MM.1S (cell line): Measurements from ENCODE around the gene DNALI1.

ENCODE experiments used
- DNase-seq: peaks from one replicate; pipeline ENCODE4 v3.0.0-alpha.2; 2015
- H2AFZ ChIP-seq: fragments of 300-600 bp; sonication (generic); 2 replicates; pipeline ENCODE4 v1.6.0; 2016; ENCODE audit warnings: antibody characterized with exemption, low read length
- H3F3A ChIP-seq: fragments of 300-600 bp; sonication (generic); 2 replicates; pipeline ENCODE4 v1.6.1; 2016; ENCODE audit warnings: mild to moderate bottlenecking, antibody characterized with exemption, low read length, moderate library complexity, mixed read lengths; ENCODE audit not compliant: insufficient read depth
- H3K27ac ChIP-seq: fragments of 300-600 bp; sonication (generic); 2 replicates; pipeline ENCODE4 v1.5.1; 2016; ENCODE audit warnings: mild to moderate bottlenecking, low read length
- H3K27me3 ChIP-seq: fragments of 300-600 bp; sonication (generic); replicated peaks from 2 replicates; pipeline ENCODE4 v1.6.0; 2016; ENCODE audit warnings: low read length; ENCODE audit not compliant: insufficient read depth
- H3K36me3 ChIP-seq: fragments of 300-600 bp; sonication (generic); replicated peaks from 2 replicates; pipeline ENCODE4 v1.6.1; 2016; ENCODE audit warnings: mild to moderate bottlenecking, low read length, mixed read lengths; ENCODE audit not compliant: insufficient read depth
- H3K4me1 ChIP-seq: fragments of 300-600 bp; sonication (generic); 2 replicates; pipeline ENCODE4 v1.6.1; 2016; ENCODE audit warnings: low read length, mixed read lengths
- H3K4me2 ChIP-seq: fragments of 300-600 bp; sonication (generic); 2 replicates; pipeline ENCODE4 v1.6.0; 2016; ENCODE audit warnings: low read depth, low read length
- H3K4me3 ChIP-seq: fragments of 300-600 bp; sonication (generic); 2 replicates; pipeline ENCODE4 v1.5.1; 2016; ENCODE audit warnings: low read length, mixed read lengths
- H3K79me2 ChIP-seq: fragments of 300-600 bp; sonication (generic); 2 replicates; pipeline ENCODE4 v1.6.1; 2016; ENCODE audit warnings: mixed run types, low read length, mixed read lengths
- H3K9ac ChIP-seq: fragments of 300-600 bp; sonication (generic); 2 replicates; pipeline ENCODE4 v1.6.1; 2016; ENCODE audit warnings: low read length, mixed read lengths
- H3K9me2 ChIP-seq: fragments of 300-600 bp; sonication (generic); replicated peaks from 2 replicates; pipeline ENCODE4 v1.6.1; 2016; ENCODE audit warnings: mild to moderate bottlenecking, low read length, mixed read lengths; ENCODE audit not compliant: insufficient read depth
- H3K9me3 ChIP-seq: fragments of 300-600 bp; sonication (generic); replicated peaks from 2 replicates; pipeline ENCODE4 v1.6.1; 2016; ENCODE audit warnings: mild to moderate bottlenecking, low read length, mixed read lengths; ENCODE audit not compliant: insufficient read depth
- H4K20me1 ChIP-seq: fragments of 300-600 bp; sonication (generic); 2 replicates; pipeline ENCODE4 v1.6.1; 2016; ENCODE audit warnings: mild to moderate bottlenecking, low read length, moderate library complexity, mixed read lengths; ENCODE audit not compliant: insufficient read depth
- EZH2 ChIP-seq: fragments of 300-600 bp; sonication (generic); optimal IDR thresholded peaks from 2 replicates; pipeline ENCODE3; 2017; ENCODE audit warnings: low read depth, mild to moderate bottlenecking, antibody characterized with exemption, low read length, mixed read lengths
- EZH2phosphoT487 ChIP-seq: fragments of 300-600 bp; sonication (generic); IDR thresholded peaks from 2 replicates; pipeline ENCODE4 v1.6.1; 2018; ENCODE audit warnings: antibody characterized with exemption, low read length
- TF ChIP-seq, protein P1 (sequence below): fragments of 300-600 bp; sonication (generic); IDR thresholded peaks from 2 replicates; pipeline ENCODE4 v1.5.1; 2016; ENCODE audit warnings: antibody characterized with exemption, low read length, mixed read lengths

DNALI1 gene

DNA sequence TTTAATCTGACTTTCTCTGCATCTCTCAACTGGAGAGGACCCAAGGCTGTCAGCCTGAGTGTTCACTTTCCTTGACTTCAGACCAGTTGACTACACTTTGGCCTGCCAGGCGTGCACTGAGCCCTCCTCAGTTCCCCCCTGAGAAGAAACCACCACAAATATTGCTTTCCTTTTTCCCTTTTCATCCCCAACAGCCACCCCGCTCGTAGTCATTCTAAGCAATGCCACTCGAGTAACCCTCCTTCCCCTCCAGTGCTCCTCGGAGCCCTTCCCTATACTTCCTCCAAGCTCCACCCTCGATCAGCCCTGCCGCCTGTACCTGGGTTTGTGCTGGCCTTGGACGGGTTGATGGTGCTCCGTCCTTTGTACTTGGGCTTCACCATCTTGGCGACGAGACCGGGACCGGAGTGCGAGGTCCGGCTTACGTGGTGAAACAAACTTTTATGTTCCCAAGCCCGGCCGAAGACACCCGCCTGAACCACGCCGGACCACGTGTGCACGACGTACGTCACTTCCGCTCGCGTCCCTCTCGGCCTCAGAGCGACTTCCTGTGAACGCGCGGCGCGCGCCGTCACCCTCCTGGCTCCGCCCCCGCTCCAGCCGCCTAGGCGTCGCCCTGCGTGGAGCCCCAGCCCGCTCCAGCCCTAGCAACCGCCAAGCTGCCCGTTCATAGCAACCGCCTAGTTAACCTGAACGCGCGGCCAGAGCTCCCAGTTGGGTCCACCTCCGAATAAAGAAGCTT lies 38.9 kb downstream of the DNALI1 start, which contains the start of gene GNL2:
Gene GNL2 (minus strand): TSS at position 498 of the 742 bp plus-strand sequence. CDS start 115 bp downstream, at position 383.
- Histone ChIP-seq H3K9me2 (no peaks in the 10 kb centered on the region), H3F3A (no peaks in the 10 kb centered on the region), H3K4me2 (peak within 1 kb of the TSS; percentile 90), H3K9ac (peak within 1 kb of the TSS; percentile 81), H3K4me1 (peaks cover 10% of the 10 kb centered on the region), H3K36me3 (peaks cover 10% of the 10 kb centered on the region), H3K9me3 (no peaks in the 10 kb centered on the region), H3K27me3 (no peaks in the 10 kb centered on the region), H3K4me3 (peak within 1 kb of the TSS; percentile 88), H4K20me1 (no peaks in the 10 kb centered on the region), H3K27ac (peak within 1 kb of the TSS; percentile 58; the same call in 1 of the 2 replicates), H3K79me2 (peaks cover 48% of the 10 kb centered on the region), H2AFZ (peak within 1 kb of the TSS; percentile 75)
- TF ChIP-seq EZH2 (no peak), EZH2phosphoT487 (no peak)
- TF ChIP-seq, protein P1, sequence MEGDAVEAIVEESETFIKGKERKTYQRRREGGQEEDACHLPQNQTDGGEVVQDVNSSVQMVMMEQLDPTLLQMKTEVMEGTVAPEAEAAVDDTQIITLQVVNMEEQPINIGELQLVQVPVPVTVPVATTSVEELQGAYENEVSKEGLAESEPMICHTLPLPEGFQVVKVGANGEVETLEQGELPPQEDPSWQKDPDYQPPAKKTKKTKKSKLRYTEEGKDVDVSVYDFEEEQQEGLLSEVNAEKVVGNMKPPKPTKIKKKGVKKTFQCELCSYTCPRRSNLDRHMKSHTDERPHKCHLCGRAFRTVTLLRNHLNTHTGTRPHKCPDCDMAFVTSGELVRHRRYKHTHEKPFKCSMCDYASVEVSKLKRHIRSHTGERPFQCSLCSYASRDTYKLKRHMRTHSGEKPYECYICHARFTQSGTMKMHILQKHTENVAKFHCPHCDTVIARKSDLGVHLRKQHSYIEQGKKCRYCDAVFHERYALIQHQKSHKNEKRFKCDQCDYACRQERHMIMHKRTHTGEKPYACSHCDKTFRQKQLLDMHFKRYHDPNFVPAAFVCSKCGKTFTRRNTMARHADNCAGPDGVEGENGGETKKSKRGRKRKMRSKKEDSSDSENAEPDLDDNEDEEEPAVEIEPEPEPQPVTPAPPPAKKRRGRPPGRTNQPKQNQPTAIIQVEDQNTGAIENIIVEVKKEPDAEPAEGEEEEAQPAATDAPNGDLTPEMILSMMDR = no peak
- DNase-seq = peak; percentile 98

DNA sequence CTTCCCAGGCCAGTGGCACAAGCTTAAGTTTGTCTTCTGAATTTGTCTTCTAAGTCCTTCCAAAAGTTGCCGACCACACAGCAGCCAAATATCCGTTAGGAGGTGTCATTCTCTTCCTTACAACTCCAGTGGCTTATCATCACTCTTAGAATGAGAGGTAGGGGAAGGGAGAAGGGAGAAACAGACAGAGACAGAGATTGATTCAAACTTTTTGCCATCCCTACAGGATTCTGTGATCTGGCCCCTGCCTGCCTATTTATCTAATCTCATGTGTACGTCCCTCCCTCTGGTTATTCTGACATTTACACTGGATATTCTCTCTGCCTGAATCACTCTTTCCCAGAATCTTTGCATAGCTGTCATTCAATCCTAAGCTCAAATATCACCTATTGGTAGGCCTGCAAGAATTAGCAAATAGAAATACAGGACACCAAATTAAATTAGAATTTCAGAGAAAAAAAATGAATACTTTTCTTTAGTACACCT lies 39.5 kb downstream of the DNALI1 start:
- Histone ChIP-seq H3K9me3 (no peaks in the 10 kb centered on the region), H3K79me2 (peaks cover 42% of the 10 kb centered on the region), H3K4me1 (peaks cover 10% of the 10 kb centered on the region), H3K4me2 (peak overlapping the region; percentile 90), H4K20me1 (no peaks in the 10 kb centered on the region), H2AFZ (peak overlapping the region; percentile 75), H3K27me3 (no peaks in the 10 kb centered on the region), H3K9ac (peak overlapping the region; percentile 25; the same call in 1 of the 2 replicates), H3K4me3 (peak overlapping the region; percentile 88), H3K36me3 (peaks cover 10% of the 10 kb centered on the region), H3F3A (no peaks in the 10 kb centered on the region), H3K9me2 (no peaks in the 10 kb centered on the region), H3K27ac (peak overlapping the region; percentile 11; the same call in 1 of the 2 replicates)
- no peak for TF ChIP-seq EZH2
- TF ChIP-seq, protein P1 = no peak
- TF ChIP-seq EZH2phosphoT487 = no peak
- no peak for DNase-seq

GRCh38 chr1:37599940-37600339 lies 43.2 kb downstream of the DNALI1 start:
- Histone ChIP-seq H3K4me3 (no peak overlapping the region), H3K4me2 (no peak overlapping the region), H3K27ac (no peak overlapping the region), H3K36me3 (no peaks in the 10 kb centered on the region), H2AFZ (no peak overlapping the region), H3K9ac (no peak overlapping the region), H3K79me2 (peaks cover 8% of the 10 kb centered on the region), H3K9me3 (no peaks in the 10 kb centered on the region), H3K27me3 (no peaks in the 10 kb centered on the region), H4K20me1 (no peaks in the 10 kb centered on the region), H3F3A (no peaks in the 10 kb centered on the region), H3K9me2 (no peaks in the 10 kb centered on the region), H3K4me1 (peaks cover 9% of the 10 kb centered on the region)
- TF ChIP-seq EZH2 = no peak
- TF ChIP-seq EZH2phosphoT487 = no peak
- TF ChIP-seq, protein P1 = no peak
- DNase-seq = no peak
